ENCODE results near the gene MRPS26. TPM values are rescaled to one million over a fixed set of nuclear protein-coding genes. Genes with fewer than 3 reads are reported as not detected.
A peak's percentile ranks its signal among the peaks of the same experiment; 100 is the strongest.

The MRPS26 gene
- total RNA-seq, 1 experiment from 2014 or later = 182 TPM

DNA sequence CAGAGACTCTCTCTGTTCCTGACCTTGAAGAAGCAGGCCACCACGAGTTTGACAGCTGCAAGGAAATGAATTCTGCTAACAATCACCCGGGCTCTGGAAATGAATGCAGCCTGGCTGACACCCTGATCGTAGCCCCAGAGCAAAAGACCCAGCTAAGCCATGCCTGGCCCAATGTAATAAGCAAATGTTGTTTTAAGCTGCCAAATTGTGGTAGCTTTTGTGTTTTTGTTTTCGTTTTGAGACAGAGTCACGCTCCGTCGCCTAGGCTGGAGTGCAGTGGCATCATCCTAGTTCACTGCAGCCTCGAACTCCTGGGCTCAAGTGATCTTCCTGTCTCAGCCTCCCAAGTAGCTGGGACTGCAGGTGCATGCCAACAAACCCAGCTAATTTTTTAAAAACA lies 22.2 kb downstream of the MRPS26 start:
- 0 out of 2 replicates have a peak, but pooled peaks cover 5% of the 10 kb centered on the region for H3K4me1 ChIP-seq (ENCODE audit: insufficient read depth, low read length)
- TF ChIP-seq EZH2phosphoT487 (IDR thresholded peaks at IDR 0.05; ENCODE audit: borderline replicate concordance, low read length) (no peak), EZH2 (IDR thresholded peaks at IDR 0.05; ENCODE audit: low read length, unreplicated experiment) (no peak)
- TF ChIP-seq, protein P1, sequence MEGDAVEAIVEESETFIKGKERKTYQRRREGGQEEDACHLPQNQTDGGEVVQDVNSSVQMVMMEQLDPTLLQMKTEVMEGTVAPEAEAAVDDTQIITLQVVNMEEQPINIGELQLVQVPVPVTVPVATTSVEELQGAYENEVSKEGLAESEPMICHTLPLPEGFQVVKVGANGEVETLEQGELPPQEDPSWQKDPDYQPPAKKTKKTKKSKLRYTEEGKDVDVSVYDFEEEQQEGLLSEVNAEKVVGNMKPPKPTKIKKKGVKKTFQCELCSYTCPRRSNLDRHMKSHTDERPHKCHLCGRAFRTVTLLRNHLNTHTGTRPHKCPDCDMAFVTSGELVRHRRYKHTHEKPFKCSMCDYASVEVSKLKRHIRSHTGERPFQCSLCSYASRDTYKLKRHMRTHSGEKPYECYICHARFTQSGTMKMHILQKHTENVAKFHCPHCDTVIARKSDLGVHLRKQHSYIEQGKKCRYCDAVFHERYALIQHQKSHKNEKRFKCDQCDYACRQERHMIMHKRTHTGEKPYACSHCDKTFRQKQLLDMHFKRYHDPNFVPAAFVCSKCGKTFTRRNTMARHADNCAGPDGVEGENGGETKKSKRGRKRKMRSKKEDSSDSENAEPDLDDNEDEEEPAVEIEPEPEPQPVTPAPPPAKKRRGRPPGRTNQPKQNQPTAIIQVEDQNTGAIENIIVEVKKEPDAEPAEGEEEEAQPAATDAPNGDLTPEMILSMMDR (conservative IDR thresholded peaks at IDR 0.05; ENCODE audit: low read depth, low read length) = no peak
- no peaks in the 10 kb centered on the region for H3K79me2 ChIP-seq (ENCODE audit: low read length)
- no peak overlapping the region for H3K9ac ChIP-seq (ENCODE audit: low read length)
- H3K9me2 ChIP-seq (replicated peaks; ENCODE audit: low read length) = no peaks in the 10 kb centered on the region
- no peaks in the 10 kb centered on the region for H3K36me3 ChIP-seq (ENCODE audit: low read depth, low read length)
- no peak overlapping the region for H3K27ac ChIP-seq (ENCODE audit: low read length)
- intact Hi-C loops (cut with micrococcal nuclease) = no loop called here
- H3F3A ChIP-seq (ENCODE audit: low read length, unreplicated experiment) = no peaks in the 10 kb centered on the region
- H3K4me2 ChIP-seq (ENCODE audit: low read length) = no peak overlapping the region
- POLR2A ChIA-PET (ENCODE audit: unreplicated experiment) = interaction anchor here (0.6 kb wide), 1 partner anchor 372 kb away, joined by 4 read pairs; no protein-coding TSS in a partner anchor
- DNase-seq = no peak
- no peaks in the 10 kb centered on the region for H4K20me1 ChIP-seq (ENCODE audit: low read length)
- H3K4me3 ChIP-seq (ENCODE audit: low read length) = no peak overlapping the region
- CTCF ChIA-PET = no interaction called here
- H3K9me3 ChIP-seq (ENCODE audit: low read length) = no peaks in the 10 kb centered on the region
- no peaks in the 10 kb centered on the region for H3K27me3 ChIP-seq (ENCODE audit: low read length)
- no peak for ATAC-seq
- no peak overlapping the region for H2AFZ ChIP-seq (ENCODE audit: low read length)
- no TSS peak for BruUV-seq (replicated peaks)

DNA sequence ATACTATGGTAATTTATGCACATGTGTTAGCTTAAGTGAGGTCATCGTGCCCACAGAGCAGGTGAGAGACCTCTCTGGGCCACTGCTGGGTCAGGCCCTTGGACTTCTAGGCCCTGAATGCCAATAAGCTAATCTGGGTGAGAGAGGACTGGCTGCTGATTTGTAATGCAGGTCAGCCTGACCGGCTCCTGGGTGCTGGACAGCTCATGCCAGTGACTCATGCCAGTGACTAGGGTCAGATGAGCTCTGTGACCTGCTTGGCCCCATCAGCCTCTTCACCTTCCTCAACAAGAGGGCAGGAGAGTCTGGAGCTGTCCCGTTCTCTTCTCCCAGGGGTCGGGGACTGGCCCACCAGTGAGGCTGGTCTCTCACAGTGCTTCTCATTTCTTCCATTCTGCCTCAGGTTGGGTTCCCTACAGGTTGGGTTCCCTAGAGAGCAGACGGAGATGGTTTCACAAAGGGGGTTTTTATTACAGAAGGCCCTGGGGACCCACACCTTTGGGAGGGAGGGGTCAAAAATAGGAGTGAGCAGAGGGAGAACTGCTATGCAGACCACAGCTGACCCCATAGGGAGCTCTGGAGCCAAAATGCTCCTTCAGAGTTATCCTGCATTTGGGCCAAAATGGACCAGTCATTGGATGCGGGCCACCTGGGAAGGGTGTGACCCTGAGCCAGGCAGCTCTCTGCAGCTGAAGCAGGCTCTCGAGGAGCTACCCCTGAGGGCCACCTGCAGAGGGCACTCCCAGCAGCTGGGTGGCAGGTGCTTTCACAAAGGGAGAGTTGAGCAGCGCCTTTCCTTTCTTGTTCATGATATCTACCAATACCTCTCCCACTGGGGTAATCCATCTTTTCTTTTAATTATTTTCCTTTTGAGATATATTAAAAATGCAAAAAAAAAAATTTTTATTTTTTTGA lies 23.4 kb downstream of the MRPS26 start:
- Histone ChIP-seq H3K79me2 (ENCODE audit: low read length) (no peaks in the 10 kb centered on the region), H3K36me3 (ENCODE audit: low read depth, low read length) (no peaks in the 10 kb centered on the region), H3K27ac (ENCODE audit: low read length) (no peak overlapping the region), H3K9ac (ENCODE audit: low read length) (no peak overlapping the region), H3K9me3 (ENCODE audit: low read length) (no peaks in the 10 kb centered on the region), H4K20me1 (ENCODE audit: low read length) (no peaks in the 10 kb centered on the region), H3F3A (ENCODE audit: low read length, unreplicated experiment) (no peaks in the 10 kb centered on the region), H3K9me2 (replicated peaks; ENCODE audit: low read length) (no peaks in the 10 kb centered on the region), H3K27me3 (ENCODE audit: low read length) (no peaks in the 10 kb centered on the region), H2AFZ (ENCODE audit: low read length) (no peak overlapping the region), H3K4me2 (ENCODE audit: low read length) (no peak overlapping the region), H3K4me3 (ENCODE audit: low read length) (no peak overlapping the region), H3K4me1 (ENCODE audit: insufficient read depth, low read length) (0 out of 2 replicates have a peak, but pooled peaks cover 5% of the 10 kb centered on the region)
- no TSS peak for BruUV-seq (replicated peaks)
- TF ChIP-seq, protein P1 (conservative IDR thresholded peaks at IDR 0.05; ENCODE audit: low read depth, low read length) = peak; percentile 44
- TF ChIP-seq EZH2 (IDR thresholded peaks at IDR 0.05; ENCODE audit: low read length, unreplicated experiment) = no peak
- intact Hi-C loops (cut with micrococcal nuclease) = no loop called here
- ChIA-PET CTCF (interaction anchor here (0.7 kb wide), 1 partner anchor 314 kb away, joined by 3 read pairs; no protein-coding TSS in a partner anchor), POLR2A (ENCODE audit: unreplicated experiment) (no interaction called here)
- peak; percentile 71 for ATAC-seq
- DNase-seq = peak; percentile 43

DNA sequence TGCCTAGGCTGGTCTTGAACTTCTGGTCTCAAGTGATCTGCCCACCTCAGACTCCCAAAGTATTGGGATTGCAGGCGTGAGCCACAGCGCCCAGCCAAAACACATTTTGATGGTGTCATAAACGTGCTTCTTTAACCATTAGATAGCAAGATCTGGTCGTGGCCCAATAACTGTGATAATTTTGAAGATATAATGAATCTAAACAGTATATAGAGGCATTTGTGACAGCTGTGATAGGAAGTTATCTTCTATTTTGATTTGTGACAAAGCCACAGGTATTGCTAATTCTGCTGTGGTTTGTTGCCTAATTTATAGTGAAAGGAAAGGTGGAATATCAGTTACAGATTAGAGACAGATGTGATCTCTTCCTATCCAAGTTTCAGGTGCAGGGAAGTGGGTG lies 24.9 kb downstream of the MRPS26 start:
- CTCF ChIA-PET = no interaction called here
- no peaks in the 10 kb centered on the region for H3K9me2 ChIP-seq (replicated peaks; ENCODE audit: low read length)
- DNase-seq (no peak), ATAC-seq (no peak)
- H4K20me1 ChIP-seq (ENCODE audit: low read length) = no peaks in the 10 kb centered on the region
- no peak overlapping the region for H3K4me2 ChIP-seq (ENCODE audit: low read length)
- no peaks in the 10 kb centered on the region for H3K9me3 ChIP-seq (ENCODE audit: low read length)
- TF ChIP-seq EZH2phosphoT487 (IDR thresholded peaks at IDR 0.05; ENCODE audit: borderline replicate concordance, low read length) = no peak
- no peak for TF ChIP-seq EZH2 (IDR thresholded peaks at IDR 0.05; ENCODE audit: low read length, unreplicated experiment)
- TF ChIP-seq, protein P1 (conservative IDR thresholded peaks at IDR 0.05; ENCODE audit: low read depth, low read length) = no peak
- H3K4me1 ChIP-seq (ENCODE audit: insufficient read depth, low read length) = 0 out of 2 replicates have a peak, but pooled peaks cover 5% of the 10 kb centered on the region
- no peak overlapping the region for H3K9ac ChIP-seq (ENCODE audit: low read length)
- H3K79me2 ChIP-seq (ENCODE audit: low read length) = no peaks in the 10 kb centered on the region
- H3F3A ChIP-seq (ENCODE audit: low read length, unreplicated experiment) = no peaks in the 10 kb centered on the region
- no peak overlapping the region for H2AFZ ChIP-seq (ENCODE audit: low read length)
- POLR2A ChIA-PET (ENCODE audit: unreplicated experiment) = no interaction called here
- H3K27me3 ChIP-seq (ENCODE audit: low read length) = no peaks in the 10 kb centered on the region
- BruUV-seq (replicated peaks) = no TSS peak
- intact Hi-C loops (cut with micrococcal nuclease) = no loop called here
- H3K4me3 ChIP-seq (ENCODE audit: low read length) = no peak overlapping the region
- no peak overlapping the region for H3K27ac ChIP-seq (ENCODE audit: low read length)
- no peaks in the 10 kb centered on the region for H3K36me3 ChIP-seq (ENCODE audit: low read depth, low read length)

All from PC-3 (cell line).